Measurements from ENCODE around the gene CCT2. TPM values are rescaled to one million over a fixed set of nuclear protein-coding genes. Genes with fewer than 3 reads are reported as not detected.

The CCT2 gene
- total and polyA plus RNA-seq, 9 of the 15 experiments (the other 6 are each of a cell fraction or from before 2014, with no cell fraction given) = 341 to 738 (median 490) TPM

DNA sequence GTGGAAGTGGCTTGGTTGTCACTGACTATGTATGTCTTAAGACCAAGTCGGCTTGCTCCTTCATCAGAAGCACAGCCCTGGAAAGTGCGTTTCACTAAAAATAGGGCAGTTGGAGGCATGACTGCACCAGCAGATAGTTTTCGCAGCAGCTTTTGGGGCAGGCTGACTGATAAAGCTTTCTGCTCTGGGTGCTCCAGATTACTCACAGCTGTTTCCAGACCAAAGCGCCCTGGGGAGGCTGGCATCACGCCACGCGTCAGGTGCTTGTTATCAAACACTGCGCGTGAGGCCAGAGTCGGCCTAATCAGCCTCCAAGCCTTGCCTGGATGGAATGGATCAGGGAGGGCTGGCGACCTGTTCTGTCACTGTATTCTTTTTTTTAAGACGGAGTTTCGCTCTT is 38.7 kb downstream of the CCT2 start (continued):
- TF ChIP-seq LEF1 (IDR thresholded peaks at IDR 0.05) (peak; percentile 98), FOXJ3 (CRISPR knock-in tag; IDR thresholded peaks at IDR 0.05) (no peak), EGR1 (conservative IDR thresholded peaks at IDR 0.05) (no peak), ZNF263 (CRISPR knock-in tag; IDR thresholded peaks at IDR 0.05; ENCODE audit: borderline replicate concordance) (peak; percentile 39; the same call in 1 of the 2 replicates), BRD9 (IDR thresholded peaks at IDR 0.05; ENCODE audit: low read depth, partially characterized antibody) (peak; percentile 36), L3MBTL2 (IDR thresholded peaks at IDR 0.05) (peak; percentile 71), NFATC3 (IDR thresholded peaks at IDR 0.05) (peak; percentile 71; the same call in 1 of the 2 replicates), SIN3A (IDR thresholded peaks at IDR 0.05; ENCODE audit: borderline replicate concordance in 2 of 2, control insufficient read depth in 1 of 2, low read depth in 2 of 2, low read length in 2 of 2) (peak in 1 of 2 experiments; percentile 52; a peak in 2 of 4 replicates), GATA2 (CRISPR knock-in tag; IDR thresholded peaks at IDR 0.05) (peak; percentile 99), MTA2 (IDR thresholded peaks at IDR 0.05; ENCODE audit: low read depth) (peak; percentile 97), GATAD2B (IDR thresholded peaks at IDR 0.05; ENCODE audit: borderline replicate concordance) (peak; percentile 92), KLF16 (IDR thresholded peaks at IDR 0.05) (peak; percentile 99), ZNF217 (CRISPR knock-in tag; IDR thresholded peaks at IDR 0.05) (no peak), RBBP5 (IDR thresholded peaks at IDR 0.05; ENCODE audit: borderline replicate concordance, insufficient read depth, low read length, poor library complexity, severe bottlenecking) (peak; percentile 52), SMARCC2 (IDR thresholded peaks at IDR 0.05; ENCODE audit: low read depth) (peak; percentile 90), ARNT (IDR thresholded peaks at IDR 0.05) (peak; percentile 88 to 99; a peak in 3 of 4 replicates), TAL1 (IDR thresholded peaks at IDR 0.05) (peak; percentile 99), EP400 (IDR thresholded peaks at IDR 0.05) (peak; percentile 66), PML (IDR thresholded peaks at IDR 0.05; ENCODE audit: low read length) (peak; percentile 99), ETS2 (tag; IDR thresholded peaks at IDR 0.05; ENCODE audit: borderline replicate concordance, poor library complexity, severe bottlenecking) (no peak)
- TF ChIP-seq, protein P1, sequence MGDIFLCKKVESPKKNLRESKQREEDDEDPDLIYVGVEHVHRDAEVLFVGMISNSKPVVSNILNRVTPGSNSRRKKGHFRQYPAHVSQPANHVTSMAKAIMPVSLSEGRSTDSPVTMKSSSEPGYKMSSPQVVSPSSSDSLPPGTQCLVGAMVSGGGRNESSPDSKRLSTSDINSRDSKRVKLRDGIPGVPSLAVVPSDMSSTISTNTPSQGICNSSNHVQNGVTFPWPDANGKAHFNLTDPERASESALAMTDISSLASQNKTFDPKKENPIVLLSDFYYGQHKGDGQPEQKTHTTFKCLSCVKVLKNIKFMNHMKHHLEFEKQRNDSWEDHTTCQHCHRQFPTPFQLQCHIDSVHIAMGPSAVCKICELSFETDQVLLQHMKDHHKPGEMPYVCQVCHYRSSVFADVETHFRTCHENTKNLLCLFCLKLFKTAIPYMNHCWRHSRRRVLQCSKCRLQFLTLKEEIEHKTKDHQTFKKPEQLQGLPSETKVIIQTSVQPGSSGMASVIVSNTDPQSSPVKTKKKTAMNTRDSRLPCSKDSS (IDR thresholded peaks at IDR 0.05; ENCODE audit: low read depth, partially characterized antibody) = no peak
- TF ChIP-seq, protein P2, sequence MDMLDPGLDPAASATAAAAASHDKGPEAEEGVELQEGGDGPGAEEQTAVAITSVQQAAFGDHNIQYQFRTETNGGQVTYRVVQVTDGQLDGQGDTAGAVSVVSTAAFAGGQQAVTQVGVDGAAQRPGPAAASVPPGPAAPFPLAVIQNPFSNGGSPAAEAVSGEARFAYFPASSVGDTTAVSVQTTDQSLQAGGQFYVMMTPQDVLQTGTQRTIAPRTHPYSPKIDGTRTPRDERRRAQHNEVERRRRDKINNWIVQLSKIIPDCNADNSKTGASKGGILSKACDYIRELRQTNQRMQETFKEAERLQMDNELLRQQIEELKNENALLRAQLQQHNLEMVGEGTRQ (CRISPR knock-in tag; IDR thresholded peaks at IDR 0.05) = peak; percentile 26; the same call in 1 of the 2 replicates
- TF ChIP-seq, protein P3, sequence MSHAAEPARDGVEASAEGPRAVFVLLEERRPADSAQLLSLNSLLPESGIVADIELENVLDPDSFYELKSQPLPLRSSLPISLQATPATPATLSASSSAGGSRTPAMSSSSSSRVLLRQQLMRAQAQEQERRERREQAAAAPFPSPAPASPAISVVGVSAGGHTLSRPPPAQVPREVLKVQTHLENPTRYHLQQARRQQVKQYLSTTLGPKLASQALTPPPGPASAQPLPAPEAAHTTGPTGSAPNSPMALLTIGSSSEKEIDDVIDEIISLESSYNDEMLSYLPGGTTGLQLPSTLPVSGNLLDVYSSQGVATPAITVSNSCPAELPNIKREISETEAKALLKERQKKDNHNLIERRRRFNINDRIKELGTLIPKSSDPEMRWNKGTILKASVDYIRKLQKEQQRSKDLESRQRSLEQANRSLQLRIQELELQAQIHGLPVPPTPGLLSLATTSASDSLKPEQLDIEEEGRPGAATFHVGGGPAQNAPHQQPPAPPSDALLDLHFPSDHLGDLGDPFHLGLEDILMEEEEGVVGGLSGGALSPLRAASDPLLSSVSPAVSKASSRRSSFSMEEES (CRISPR knock-in tag; IDR thresholded peaks at IDR 0.05) = peak; percentile 63
- TF ChIP-seq, protein P4, sequence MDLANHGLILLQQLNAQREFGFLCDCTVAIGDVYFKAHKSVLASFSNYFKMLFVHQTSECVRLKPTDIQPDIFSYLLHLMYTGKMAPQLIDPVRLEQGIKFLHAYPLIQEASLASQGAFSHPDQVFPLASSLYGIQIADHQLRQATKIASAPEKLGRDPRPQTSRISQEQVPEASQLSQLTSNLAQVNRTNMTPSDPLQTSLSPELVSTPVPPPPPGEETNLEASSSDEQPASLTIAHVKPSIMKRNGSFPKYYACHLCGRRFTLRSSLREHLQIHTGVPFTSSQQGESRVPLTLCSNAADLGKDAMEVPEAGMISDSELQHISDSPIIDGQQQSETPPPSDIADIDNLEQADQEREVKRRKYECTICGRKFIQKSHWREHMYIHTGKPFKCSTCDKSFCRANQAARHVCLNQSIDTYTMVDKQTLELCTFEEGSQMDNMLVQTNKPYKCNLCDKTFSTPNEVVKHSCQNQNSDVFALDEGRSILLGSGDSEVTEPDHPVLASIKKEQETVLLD (IDR thresholded peaks at IDR 0.05) = peak; percentile 54; the same call in 1 of the 2 replicates
- TF ChIP-seq, protein P5, sequence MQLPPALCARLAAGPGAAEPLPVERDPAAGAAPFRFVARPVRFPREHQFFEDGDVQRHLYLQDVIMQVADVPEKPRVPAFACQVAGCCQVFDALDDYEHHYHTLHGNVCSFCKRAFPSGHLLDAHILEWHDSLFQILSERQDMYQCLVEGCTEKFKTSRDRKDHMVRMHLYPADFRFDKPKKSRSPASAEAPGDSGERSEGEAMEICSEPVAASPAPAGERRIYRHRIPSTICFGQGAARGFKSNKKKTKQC (CRISPR knock-in tag; IDR thresholded peaks at IDR 0.05) = peak; percentile 27; the same call in 1 of the 2 replicates
